A549 (cell line): Measurements from ENCODE around the gene HGFAC. TPM values are rescaled to one million over a fixed set of nuclear protein-coding genes. Genes with fewer than 3 reads are reported as not detected.

Source experiments
- ATAC-seq, 2 experiments: fragments of 200-7000 bp in 1 of 2; fragments of >200 bp in 1 of 2; cut with Nextera tagmentation in 1 of 2; cut with Tn5 transposase in 1 of 2; 3 replicates each; pipeline versions ENCODE4 v1.8.0 to v1.9.1; 2018 to 2020; ENCODE audit warnings: mild to moderate bottlenecking in 1 of 2, moderate library complexity in 1 of 2
- CTCF ChIA-PET: fragments of 300-600 bp; sonication (Branson Sonifier 250); formaldehyde crosslinking; extraction: SDS; loops from one replicate; lab custom pipeline; 2021; ENCODE audit warnings: antibody characterized with exemption, inconsistent platforms; lab: Yijun Ruan, JAX
- POLR2A ChIA-PET: fragments of 350-600 bp; formaldehyde crosslinking; extraction: SDS; loops from one replicate; lab custom pipeline; 2021; ENCODE audit warnings: antibody characterized with exemption, inconsistent platforms; lab: Yijun Ruan, JAX
- DNase-seq, 2 experiments: peaks; one replicate each; pipeline versions ENCODE4 v3.0.0 to v3.0.0-alpha.2; 2011 to 2016; ENCODE audit warnings: low read depth in 1 of 2, low spot score in 1 of 2
- FAIRE-seq: peaks from 2 replicates; lab custom pipeline; 2011; peaks lifted over from hg19 to GRCh38; lab: Jason Lieb, UNC
- H3K27ac ChIP-seq, 2 experiments: fragments of >200 bp; sonication (Bioruptor Twin); formaldehyde crosslinking; 3 replicates each; pipeline ENCODE4 v1.5.1; 2016 to 2017
- H3K4me1 ChIP-seq: fragments of >200 bp; sonication (Bioruptor Twin); formaldehyde crosslinking; 3 replicates; pipeline ENCODE4 v1.6.1; 2016
- H3K4me2 ChIP-seq: fragments of >200 bp; sonication (Bioruptor Twin); formaldehyde crosslinking; 3 replicates; pipeline ENCODE4 v1.6.1; 2016
- H3K4me3 ChIP-seq: fragments of >200 bp; sonication (Bioruptor Twin); formaldehyde crosslinking; 3 replicates; pipeline ENCODE4 v1.5.1; 2016
- H3K9me3 ChIP-seq: fragments of >200 bp; sonication (Bioruptor Twin); formaldehyde crosslinking; 3 replicates; pipeline ENCODE4 v1.6.1; 2016
- BHLHE40 ChIP-seq: IDR thresholded peaks from 2 replicates; pipeline ENCODE4 v1.6.1; 2012; ENCODE audit warnings: low read depth, low read length, inconsistent platforms
- EP300 ChIP-seq, 2 experiments: fragments of >200 bp; sonication (Bioruptor Twin); formaldehyde crosslinking; IDR thresholded peaks; 2 replicates in 1 of 2; 3 replicates in 1 of 2; pipeline ENCODE4 v1.6.1; 2016 to 2017
- FOXS1 ChIP-seq: fragments of 250-450 bp; sonication (Bioruptor Pico); IDR thresholded peaks from 2 replicates; pipeline ENCODE4 v1.5.0; 2020; ENCODE audit warnings: mild to moderate bottlenecking, moderate library complexity
- GATA3 ChIP-seq: IDR thresholded peaks from 2 replicates; pipeline ENCODE4 v1.6.1; 2012; ENCODE audit warnings: borderline replicate concordance
- MAFK ChIP-seq: fragments of 450-650 bp; IDR thresholded peaks from 2 replicates; pipeline ENCODE4 v1.6.1; 2014; ENCODE audit not compliant: partially characterized antibody
- PHF8 ChIP-seq: fragments of 200-600 bp; sonication (generic); IDR thresholded peaks from 2 replicates; pipeline ENCODE4 v1.6.1; 2016; ENCODE audit warnings: low read depth, mild to moderate bottlenecking, antibody characterized with exemption, moderate library complexity, borderline replicate concordance
- TFCP2L1 ChIP-seq: fragments of 250-450 bp; sonication (Bioruptor Pico); IDR thresholded peaks from 2 replicates; pipeline ENCODE4 v1.5.0; 2021; ENCODE audit warnings: mild to moderate bottlenecking
- ZFP36 ChIP-seq: fragments of 450-650 bp; IDR thresholded peaks from 2 replicates; pipeline ENCODE4 v1.6.1; 2014; ENCODE audit warnings: borderline replicate concordance; ENCODE audit not compliant: partially characterized antibody
- ZNF302 ChIP-seq: fragments of 250-450 bp; sonication (Bioruptor Pico); IDR thresholded peaks from 2 replicates; pipeline ENCODE4 v1.9.0; 2021; ENCODE audit warnings: inconsistent platforms, mild to moderate bottlenecking, moderate library complexity
- WGBS: methylation state at CpG from one replicate; pipeline ENCODE4 v1.1.6; 2017; ENCODE audit errors: missing lambda C conversion rate; 5-methylcytosine and 5-hydroxymethylcytosine counted together
- polyA plus RNA-seq, 4 experiments: library from polyadenylated mRNA; depleted of rRNA in 3 of 4; stranded (reverse); fragments of >200 nt; fragmentation: RNase III in 1 of 4; extraction: RNeasy Plus Mini Kit Qiagen cat#74134 plus additional on column Dnase treatment in 1 of 4; gene quantifications; 2 replicates in 3 of 4; 3 replicates in 1 of 4; pipeline ENCODE4 v1.2.3, GENCODE V29; 2011 to 2017
- TF ChIP-seq, protein P1 (sequence below): fragments of 450-650 bp; IDR thresholded peaks from 2 replicates; pipeline ENCODE4 v1.6.1; 2014; ENCODE audit warnings: antibody characterized with exemption

Gene HGFAC
- polyA plus RNA-seq, 2 of the 4 experiments (the other 2 are of a cell fraction): 0.25 TPM; not detected in 1

DNA sequence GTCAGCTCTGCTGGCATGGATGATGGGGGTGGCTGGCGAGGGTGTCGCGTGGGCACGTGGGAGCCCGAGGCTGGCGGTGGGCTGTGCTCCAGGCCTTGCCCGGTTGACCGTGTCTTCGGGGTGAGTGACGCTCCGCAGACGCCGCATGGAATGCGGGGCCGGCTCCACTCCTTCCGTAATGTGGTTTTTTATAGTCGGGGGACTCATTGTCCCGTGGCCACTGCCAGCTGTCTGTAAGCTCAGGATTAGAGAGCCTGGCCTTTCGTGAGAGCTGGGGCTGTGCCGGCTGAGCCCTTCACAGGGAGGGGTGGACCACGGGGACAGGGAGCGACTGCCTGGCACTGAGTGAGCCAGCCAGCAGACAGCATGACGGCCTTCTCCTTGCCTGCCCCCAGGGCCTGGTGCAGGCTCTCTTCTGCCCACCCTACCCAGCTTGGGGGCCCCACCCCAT lies 41.7 kb downstream of the HGFAC start (continued):
- TF ChIP-seq PHF8: no peak

DNA sequence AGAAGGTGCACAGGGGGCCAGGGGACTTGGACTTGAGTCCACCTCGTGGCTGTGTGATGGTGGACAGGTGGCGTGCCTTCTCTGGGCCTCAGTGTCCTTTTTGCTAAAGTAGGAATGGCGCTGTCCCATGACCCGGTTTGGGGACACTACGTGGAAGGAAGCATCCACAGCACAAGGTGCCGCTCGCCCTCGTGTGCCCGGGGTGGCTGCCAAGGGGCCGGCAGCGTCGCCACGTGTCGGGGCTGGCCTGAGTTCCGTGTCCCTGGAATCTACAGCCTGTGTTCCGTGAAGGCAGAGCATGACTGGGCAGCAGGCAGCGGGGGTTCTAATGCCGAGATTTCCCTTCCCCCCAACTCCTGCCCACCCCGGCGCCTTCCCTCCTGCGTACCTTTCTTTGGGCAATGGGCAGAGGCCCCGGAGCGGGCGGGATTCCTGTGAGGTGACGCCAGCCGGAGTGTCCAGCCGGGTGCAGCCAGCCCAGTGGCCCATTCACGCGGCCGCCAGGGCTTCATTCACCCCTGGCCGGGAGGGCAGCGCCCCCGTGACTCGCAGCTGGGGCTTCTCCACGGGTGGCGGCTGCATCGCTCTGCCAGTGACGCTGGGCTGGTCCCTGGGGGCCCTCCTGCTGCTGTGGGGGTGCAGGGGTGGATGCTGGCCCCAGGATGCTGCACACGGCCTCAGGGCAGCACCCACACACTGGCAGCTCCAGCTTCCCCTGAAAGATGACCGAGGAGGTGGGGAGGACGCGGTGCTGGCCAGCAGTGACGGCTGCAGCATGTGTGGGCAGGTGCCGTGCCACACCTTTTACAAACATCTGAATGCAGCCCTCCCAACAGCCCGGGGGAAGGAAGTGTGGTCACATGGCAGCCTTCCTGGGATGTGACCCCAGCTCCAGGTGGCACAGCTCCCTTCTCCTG lies 42.5 kb downstream of the HGFAC start:
- TF ChIP-seq ZFP36 (no peak), FOXS1 (no peak), EP300 (IDR thresholded peaks at IDR 0.05) (peak in 1 of 2 experiments; percentile 41; a peak in 1 of 5 replicates)
- TF ChIP-seq, protein P1, sequence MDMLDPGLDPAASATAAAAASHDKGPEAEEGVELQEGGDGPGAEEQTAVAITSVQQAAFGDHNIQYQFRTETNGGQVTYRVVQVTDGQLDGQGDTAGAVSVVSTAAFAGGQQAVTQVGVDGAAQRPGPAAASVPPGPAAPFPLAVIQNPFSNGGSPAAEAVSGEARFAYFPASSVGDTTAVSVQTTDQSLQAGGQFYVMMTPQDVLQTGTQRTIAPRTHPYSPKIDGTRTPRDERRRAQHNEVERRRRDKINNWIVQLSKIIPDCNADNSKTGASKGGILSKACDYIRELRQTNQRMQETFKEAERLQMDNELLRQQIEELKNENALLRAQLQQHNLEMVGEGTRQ: 0 out of 2 replicates have a peak, but pooled peaks have one; percentile 18
- peaks cover 37% of the 10 kb centered on the region for H3K4me1 ChIP-seq
- peak overlapping the region; percentile 50 to 83 for H3K27ac ChIP-seq
- POLR2A ChIA-PET: no interaction called here
- H3K9me3 ChIP-seq: no peaks in the 10 kb centered on the region
- WGBS: 76% methylated on average over 12 of the region's 45 CpGs
- H3K4me3 ChIP-seq: peak overlapping the region; percentile 23; the same call in 1 of the 3 replicates
- ATAC-seq: peak; percentile 9 to 18; a peak in 4 of 6 replicates
- no peak for FAIRE-seq
- peak overlapping the region; percentile 80 for H3K4me2 ChIP-seq
- CTCF ChIA-PET: no interaction called here
- DNase-seq: peak; percentile 23 to 60

DNA sequence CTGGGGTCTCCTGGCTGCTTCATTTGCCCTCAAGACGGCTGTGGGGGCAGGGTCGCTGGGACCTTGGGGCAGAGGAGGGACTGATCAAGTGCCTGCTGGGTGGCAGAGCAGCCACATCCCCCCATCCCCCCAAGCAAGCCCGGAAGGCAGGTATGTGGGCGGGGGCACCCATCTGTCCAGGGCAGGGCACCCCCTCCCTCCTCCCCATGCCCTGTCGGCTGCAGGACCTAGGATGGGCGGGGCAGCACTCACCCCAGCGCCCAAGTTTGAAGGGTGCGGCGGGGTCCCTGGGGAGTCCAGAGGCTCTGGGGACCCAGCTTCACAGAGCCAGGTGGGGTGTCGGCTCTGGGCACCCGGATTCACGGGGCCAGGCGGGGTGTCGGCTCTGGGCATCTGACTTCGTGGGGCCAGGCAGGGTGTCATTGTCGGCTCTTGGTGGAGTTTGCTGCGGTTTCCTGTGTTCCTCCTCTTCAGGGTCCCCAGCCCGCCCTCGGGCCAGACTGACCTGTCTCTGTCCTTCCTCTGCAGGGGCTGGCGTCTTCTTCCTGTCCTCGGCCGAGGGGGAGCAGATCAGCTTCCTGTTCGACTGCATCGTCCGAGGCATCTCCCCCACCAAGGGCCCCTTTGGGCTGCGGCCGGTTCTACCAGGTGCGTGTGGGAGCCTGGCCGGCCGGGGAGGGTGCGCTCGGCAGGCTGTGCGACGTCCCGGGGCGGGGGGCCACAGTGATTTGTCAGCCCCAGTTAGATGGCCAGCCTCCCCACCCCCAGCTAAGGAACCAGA lies 43.4 kb downstream of the HGFAC start:
- Histone ChIP-seq H3K27ac (peak overlapping the region; percentile 50 to 83), H3K4me2 (peak overlapping the region; percentile 80), H3K4me1 (peaks cover 37% of the 10 kb centered on the region), H3K9me3 (no peaks in the 10 kb centered on the region), H3K4me3 (no peak overlapping the region)
- TF ChIP-seq ZNF302 (CRISPR knock-in tag) (no peak), MAFK (no peak)
- no peak for FAIRE-seq
- ChIA-PET POLR2A (no interaction called here), CTCF (interaction anchor here (0.9 kb wide), 1 partner anchor 9 kb away, joined by 3 read pairs; no protein-coding TSS in a partner anchor)
- WGBS: 71% methylated on average over 4 of the region's 36 CpGs
- ATAC-seq: no peak
- DNase-seq: no peak

DNA sequence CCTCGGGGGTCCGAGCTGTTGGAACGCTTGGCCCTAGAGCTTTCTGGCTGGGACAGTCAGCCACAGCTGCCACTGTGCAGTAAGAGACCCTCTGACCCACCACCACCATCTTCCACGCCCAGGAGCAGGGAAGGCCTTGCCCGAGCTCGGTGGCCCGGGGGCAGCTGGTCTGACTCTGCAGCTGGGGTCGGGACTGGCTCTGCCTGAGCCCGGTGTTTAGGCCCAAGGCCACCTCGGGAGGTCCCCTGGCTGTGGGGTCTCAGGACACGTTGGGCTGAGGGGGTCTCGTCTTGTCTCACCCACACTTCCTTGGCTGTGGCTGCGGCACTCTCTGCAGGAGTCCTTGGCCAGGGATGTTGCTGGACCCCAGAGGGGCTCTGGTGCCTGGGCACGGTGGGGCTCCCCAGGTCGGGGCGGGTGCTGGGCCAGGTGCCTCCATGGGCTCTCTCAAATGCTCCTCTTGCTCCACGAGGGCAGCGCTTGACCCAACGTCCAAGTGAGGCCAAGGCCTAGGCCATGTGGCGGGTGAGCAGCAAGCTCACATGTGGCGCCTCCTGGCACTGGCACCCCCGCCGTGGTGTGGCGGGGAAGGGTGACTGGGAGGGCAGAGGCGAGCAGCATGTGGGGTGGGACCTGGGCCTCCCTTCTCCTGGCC lies 44.2 kb downstream of the HGFAC start:
- Histone ChIP-seq H3K4me1 (peaks cover 33% of the 10 kb centered on the region), H3K27ac (peak overlapping the region; percentile 50 to 83; a peak in 5 of 6 replicates), H3K4me3 (no peak overlapping the region), H3K9me3 (no peaks in the 10 kb centered on the region), H3K4me2 (no peak overlapping the region; the same call in 2 of the 3 replicates)
- TF ChIP-seq BHLHE40 (no peak), GATA3 (no peak), TFCP2L1 (CRISPR knock-in tag) (no peak)
- DNase-seq (no peak), ATAC-seq (no peak), FAIRE-seq (no peak)
- POLR2A ChIA-PET: no interaction called here
- 90% methylated on average over 4 of the region's 25 CpGs for WGBS
- CTCF ChIA-PET: interaction anchor here (0.9 kb wide), 1 partner anchor 8 kb away, joined by 3 read pairs; no protein-coding TSS in a partner anchor
